Transverse colon (tissue), 4 donors: Measurements from ENCODE around the gene CCDC88A. TPM values are rescaled to one million over a fixed set of nuclear protein-coding genes. Genes with fewer than 3 reads are reported as not detected.
"Not testable (repeated sequence)": the region's sequence is repeated elsewhere in the genome, so short reads cannot be mapped to it uniquely, and the experiment has no call there.

Source experiments
- DNase-seq: peaks from one replicate; pipeline ENCODE4 v3.0.0-alpha.2; 2019
- H3K27ac ChIP-seq, 4 donors: fragments of 200-600 bp; sonication (generic); 2 replicates each; pipeline ENCODE4 v1.5.1; 2016 to 2018; ENCODE audit warnings: inconsistent platforms in 4 of 4
- H3K27me3 ChIP-seq: fragments of 200-600 bp; sonication (generic); 2 replicates; pipeline ENCODE4 v1.5.1; 2017; ENCODE audit warnings: inconsistent platforms
- H3K36me3 ChIP-seq, 4 donors: fragments of 200-600 bp; sonication (generic); 2 replicates each; pipeline ENCODE4 v1.5.1; 2017 to 2019; ENCODE audit warnings: inconsistent platforms in 4 of 4
- H3K4me1 ChIP-seq, 4 donors: fragments of 200-600 bp; sonication (generic); 2 replicates each; pipeline ENCODE4 v1.5.1; 2017 to 2020; ENCODE audit warnings: inconsistent platforms in 4 of 4
- H3K4me3 ChIP-seq, 4 donors: fragments of 200-600 bp; sonication (generic); 1 replicate in 1 of 4; 2 replicates in 3 of 4; pipeline versions ENCODE4 v1.5.1 to v1.6.1; 2017 to 2019; ENCODE audit warnings: inconsistent platforms in 4 of 4
- H3K9me3 ChIP-seq, 2 donors: fragments of 200-600 bp; sonication (generic); 2 replicates each; pipeline ENCODE4 v1.5.1; 2017 to 2019; ENCODE audit warnings: inconsistent platforms in 2 of 2
- EP300 ChIP-seq: sonication (generic); formaldehyde crosslinking; IDR thresholded peaks from one replicate; pipeline ENCODE4 v1.6.1; 2017; ENCODE audit warnings: antibody characterized with exemption, low read depth
- POLR2A ChIP-seq: fragments of 450-650 bp; IDR thresholded peaks from one replicate; pipeline ENCODE4 v1.6.1; 2016; ENCODE audit warnings: antibody characterized with exemption, mild to moderate bottlenecking, moderate library complexity
- POLR2AphosphoS5 ChIP-seq, 3 donors: sonication (generic); formaldehyde crosslinking; IDR thresholded peaks; one replicate each; pipeline ENCODE4 v1.6.1; 2016; ENCODE audit warnings: antibody characterized with exemption in 3 of 3
- WGBS, 2 donors: methylation state at CpG; one replicate each; pipeline ENCODE4 v1.1.5; 2018; ENCODE audit warnings: low coverage in 1 of 2; 5-methylcytosine and 5-hydroxymethylcytosine counted together
- in situ Hi-C, 4 donors: fragments of 200-750 bp; cut with MboI; loops; one replicate each; pipeline versions ENCODE4 v1.15.0 to v1.15.1; 2017; ENCODE audit warnings: low sequenced_read_pairs in 3 of 4, low pct_ligation_motif_present in 1 of 4, low pct_unique_long_range_greater_than_20kb in 1 of 4
- intact Hi-C: fragments of 100-400 bp; cut with DNase I; formaldehyde crosslinking; loops from one replicate; pipeline ENCODE4 v1.15.1; 2023; ENCODE audit warnings: low total_unique reads
- total RNA-seq, 4 donors: library from RNA; depleted of rRNA; stranded (reverse); fragments of >200 nt; gene quantifications; one replicate each; pipeline ENCODE4 v1.1.0, GENCODE V29; 2016
- TF ChIP-seq, protein P1 (sequence below), 5 experiments: fragments of 200-600 bp in 3 of 5; fragments of 450-650 bp in 2 of 5; sonication (generic) in 3 of 5; IDR thresholded peaks; 1 replicate in 2 of 5; 2 replicates in 3 of 5; pipeline ENCODE4 v1.5.1; 2016 to 2017; ENCODE audit warnings: antibody characterized with exemption in 5 of 5, inconsistent platforms in 3 of 5, mild to moderate bottlenecking in 2 of 5, moderate library complexity in 1 of 5

Gene CCDC88A
- total RNA-seq, 4 donors from 2014 or later: 8.6 to 33.7 (median 19.7) TPM

DNA sequence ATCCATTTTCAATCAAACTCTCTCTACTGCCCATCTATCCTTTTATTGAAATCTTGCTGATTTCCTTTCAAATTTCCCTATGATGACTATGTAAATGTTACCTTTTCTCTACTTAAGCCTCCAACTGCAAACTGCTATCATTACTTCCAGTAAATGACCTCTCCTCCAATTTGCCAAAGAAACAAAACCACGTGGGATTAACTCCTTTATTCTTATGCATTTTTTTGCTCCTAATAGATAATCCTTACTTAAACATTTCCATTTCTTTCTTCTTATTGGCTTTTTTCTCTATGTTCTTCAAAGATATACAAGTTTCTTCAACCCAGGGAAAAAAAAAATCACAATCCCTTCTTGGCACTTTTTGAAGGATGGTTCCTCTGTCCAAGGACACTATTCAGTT lies 61.2 kb downstream of the CCDC88A start:
- intact Hi-C loops (no loop called here), in situ Hi-C loops (no loop called here)
- Histone ChIP-seq H3K36me3 (no peaks in the 10 kb centered on the region), H3K4me1 (peaks cover 0 to 1% (median 0%) of the 10 kb centered on the region in 4 donors), H3K27ac (no peak overlapping the region), H3K4me3 (no peak overlapping the region), H3K9me3 (no peaks in the 10 kb centered on the region), H3K27me3 (no peaks in the 10 kb centered on the region)
- 40 to 51% methylated on average over 1 of the region's 1 CpG for WGBS, 2 donors
- TF ChIP-seq, protein P1, sequence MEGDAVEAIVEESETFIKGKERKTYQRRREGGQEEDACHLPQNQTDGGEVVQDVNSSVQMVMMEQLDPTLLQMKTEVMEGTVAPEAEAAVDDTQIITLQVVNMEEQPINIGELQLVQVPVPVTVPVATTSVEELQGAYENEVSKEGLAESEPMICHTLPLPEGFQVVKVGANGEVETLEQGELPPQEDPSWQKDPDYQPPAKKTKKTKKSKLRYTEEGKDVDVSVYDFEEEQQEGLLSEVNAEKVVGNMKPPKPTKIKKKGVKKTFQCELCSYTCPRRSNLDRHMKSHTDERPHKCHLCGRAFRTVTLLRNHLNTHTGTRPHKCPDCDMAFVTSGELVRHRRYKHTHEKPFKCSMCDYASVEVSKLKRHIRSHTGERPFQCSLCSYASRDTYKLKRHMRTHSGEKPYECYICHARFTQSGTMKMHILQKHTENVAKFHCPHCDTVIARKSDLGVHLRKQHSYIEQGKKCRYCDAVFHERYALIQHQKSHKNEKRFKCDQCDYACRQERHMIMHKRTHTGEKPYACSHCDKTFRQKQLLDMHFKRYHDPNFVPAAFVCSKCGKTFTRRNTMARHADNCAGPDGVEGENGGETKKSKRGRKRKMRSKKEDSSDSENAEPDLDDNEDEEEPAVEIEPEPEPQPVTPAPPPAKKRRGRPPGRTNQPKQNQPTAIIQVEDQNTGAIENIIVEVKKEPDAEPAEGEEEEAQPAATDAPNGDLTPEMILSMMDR (IDR thresholded peaks at IDR 0.05): no peak
- no peak for TF ChIP-seq EP300
- no peak for DNase-seq

DNA sequence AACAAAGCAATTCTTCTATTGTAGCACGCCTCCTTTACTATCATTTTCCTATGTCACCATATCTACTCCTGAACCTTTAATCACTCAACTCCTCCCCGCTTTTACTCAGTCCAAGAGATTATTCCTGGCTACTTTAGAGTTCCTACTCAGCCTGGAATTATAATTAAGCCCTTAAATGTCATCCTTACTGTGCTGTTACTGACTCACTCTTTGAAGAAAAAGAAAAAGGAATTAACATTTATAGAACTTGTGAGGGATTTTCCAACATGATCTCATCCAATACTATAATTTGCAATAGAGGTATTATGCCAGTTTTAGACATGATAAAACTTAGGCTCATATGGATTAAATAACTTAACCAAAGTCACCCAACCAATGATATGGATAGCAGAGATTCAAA lies 61.7 kb downstream of the CCDC88A start:
- no peak for DNase-seq
- Histone ChIP-seq H3K9me3 (no peaks in the 10 kb centered on the region), H3K4me3 (no peak overlapping the region), H3K4me1 (no peaks in the 10 kb centered on the region), H3K27me3 (no peaks in the 10 kb centered on the region), H3K36me3 (no peaks in the 10 kb centered on the region), H3K27ac (no peak overlapping the region)
- intact Hi-C loops: no loop called here
- 78 to 94% methylated on average over 2 of the region's 2 CpGs for WGBS, 2 donors
- in situ Hi-C loops: no loop called here
- TF ChIP-seq EP300 (no peak), POLR2A (no peak), POLR2AphosphoS5 (IDR thresholded peaks at IDR 0.05) (no peak)
- TF ChIP-seq, protein P1 (IDR thresholded peaks at IDR 0.05): no peak

DNA sequence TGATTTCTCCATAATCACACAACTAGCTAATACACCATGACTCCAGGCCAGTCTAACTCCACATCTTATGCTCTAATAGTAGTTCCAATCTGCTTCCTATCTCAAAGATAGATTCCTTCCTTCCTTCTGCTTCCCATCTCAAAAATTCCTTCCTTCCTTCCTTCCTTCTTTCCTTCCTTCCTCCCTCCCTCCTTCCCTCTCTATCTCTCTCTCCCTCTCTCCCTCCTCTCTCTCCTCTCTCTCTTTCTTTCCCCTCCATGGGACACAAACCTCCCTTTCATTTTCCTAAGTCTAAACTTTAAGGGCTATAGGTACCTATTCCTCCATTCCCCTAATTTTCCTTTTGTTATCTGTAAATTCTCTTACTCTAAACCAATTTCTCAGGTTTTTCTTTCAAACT lies 62.5 kb downstream of the CCDC88A start:
- in situ Hi-C loops (no loop called here), intact Hi-C loops (no loop called here)
- Histone ChIP-seq H3K9me3 (no peaks in the 10 kb centered on the region), H3K27me3 (no peaks in the 10 kb centered on the region), H3K4me1 (no peaks in the 10 kb centered on the region), H3K27ac (no peak overlapping the region), H3K4me3 (no peak overlapping the region), H3K36me3 (no peaks in the 10 kb centered on the region)
- TF ChIP-seq POLR2A (no peak), EP300 (no peak), POLR2AphosphoS5 (IDR thresholded peaks at IDR 0.05) (no peak)
- TF ChIP-seq, protein P1 (IDR thresholded peaks at IDR 0.05): no peak
- DNase-seq: no peak

DNA sequence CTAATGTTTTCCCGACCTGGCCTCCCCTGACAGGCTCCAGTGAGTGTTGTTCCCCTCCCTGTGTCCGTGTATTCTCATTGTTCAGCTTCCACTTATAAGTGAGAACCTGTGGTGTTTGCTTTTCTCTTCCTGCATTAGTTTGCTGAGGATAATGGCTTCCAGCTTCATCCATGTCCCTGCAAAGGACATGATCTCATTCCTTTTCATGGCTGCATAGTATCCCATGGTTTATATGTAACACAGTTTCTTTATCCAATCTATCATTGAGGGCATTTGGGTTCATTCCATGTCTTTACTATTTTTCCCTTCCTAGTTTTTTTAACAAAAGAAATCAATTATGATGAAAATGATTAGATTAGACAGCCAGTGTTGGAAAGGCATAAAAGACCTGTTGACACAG lies 63.5 kb downstream of the CCDC88A start:
- in situ Hi-C loops, intact Hi-C loops: not testable (repeated sequence)

DNA sequence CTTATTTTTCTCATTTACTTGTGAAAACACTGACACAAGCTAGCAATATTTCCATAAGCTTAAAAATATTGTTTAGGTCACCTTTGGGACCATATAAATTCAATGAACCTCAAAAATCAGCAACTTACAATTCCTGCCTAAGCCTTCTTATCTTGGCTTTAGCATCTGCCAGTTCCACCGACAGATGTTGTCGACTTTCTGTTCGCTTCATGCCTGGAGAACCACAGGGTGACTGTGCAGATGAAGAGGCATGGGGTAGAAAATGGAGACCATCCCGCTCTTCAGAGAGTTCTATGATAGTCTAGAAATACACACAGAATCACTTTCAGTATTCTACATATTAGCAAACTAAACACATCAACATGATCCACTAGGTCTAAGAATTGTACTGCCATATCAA lies 64.2 kb downstream of the CCDC88A start:
- H3K4me1 ChIP-seq: no peaks in the 10 kb centered on the region
- H3K36me3 ChIP-seq: no peaks in the 10 kb centered on the region
- 97% methylated on average over 4 of the region's 4 CpGs for WGBS, 2 donors
- in situ Hi-C loops: no loop called here
- H3K27me3 ChIP-seq: no peaks in the 10 kb centered on the region
- no peak for DNase-seq
- H3K27ac ChIP-seq: no peak overlapping the region
- no peak for TF ChIP-seq POLR2AphosphoS5 (IDR thresholded peaks at IDR 0.05)
- no peak for TF ChIP-seq POLR2A
- TF ChIP-seq, protein P1 (IDR thresholded peaks at IDR 0.05): no peak
- no peak for TF ChIP-seq EP300
- H3K9me3 ChIP-seq: no peaks in the 10 kb centered on the region
- H3K4me3 ChIP-seq: no peak overlapping the region
- intact Hi-C loops: no loop called here

More for the DNA sequence above, 63.5 kb downstream of the CCDC88A start:
- H3K27me3 ChIP-seq, DNase-seq, H3K9me3 ChIP-seq, H3K4me3 ChIP-seq, H3K4me1 ChIP-seq, H3K27ac ChIP-seq, H3K36me3 ChIP-seq: not testable (repeated sequence)
- WGBS, 2 donors: 73 to 91% methylated on average over 2 of the region's 2 CpGs
